Ovary (tissue), 9 donors: ENCODE data around the gene KCTD18. TPM values are rescaled to one million over a fixed set of nuclear protein-coding genes. Genes with fewer than 3 reads are reported as not detected.

Source experiments
- DNase-seq, 5 donors: peaks; one replicate each; pipeline ENCODE4 v3.0.0-alpha.2; 2019 to 2020
- H3K27ac ChIP-seq, 2 donors: fragments of 200-600 bp; one replicate each; pipeline versions ENCODE4 v1.5.1 to v1.8.0; 2019 to 2022
- H3K27me3 ChIP-seq: fragments of 200-600 bp; one replicate; pipeline ENCODE4 v1.8.0; 2022
- H3K36me3 ChIP-seq: fragments of 200-600 bp; sonication (generic); one replicate; pipeline ENCODE4 v1.5.1; 2019
- H3K4me1 ChIP-seq: one replicate; pipeline ENCODE4 v1.8.1; 2013; ENCODE audit warnings: mild to moderate bottlenecking, moderate library complexity; ENCODE audit not compliant: insufficient read depth
- H3K4me3 ChIP-seq: fragments of 200-600 bp; sonication (generic); one replicate; pipeline ENCODE4 v1.5.1; 2017
- H3K9me3 ChIP-seq, 2 donors: fragments of 200-600 bp in 1 of 2; sonication (generic) in 1 of 2; one replicate each; pipeline versions ENCODE4 v1.5.1 to v1.8.1; 2013 to 2019; ENCODE audit warnings: mild to moderate bottlenecking in 1 of 2, moderate library complexity in 1 of 2
- CTCF ChIP-seq, 3 donors: fragments of 450-650 bp in 2 of 3; fragments of 200-600 bp in 1 of 3; IDR thresholded peaks; one replicate each; pipeline versions ENCODE4 v1.5.1 to v1.8.0; 2016 to 2022; ENCODE audit warnings: antibody characterized with exemption in 3 of 3, mild to moderate bottlenecking in 1 of 3
- EP300 ChIP-seq: sonication (generic); formaldehyde crosslinking; IDR thresholded peaks from one replicate; pipeline ENCODE4 v1.6.1; 2017; ENCODE audit warnings: antibody characterized with exemption
- POLR2A ChIP-seq: fragments of 450-650 bp; IDR thresholded peaks from one replicate; pipeline ENCODE4 v1.6.1; 2017; ENCODE audit warnings: antibody characterized with exemption, mild to moderate bottlenecking, moderate library complexity
- WGBS, 3 donors: extraction: QIAGEN DNeasy Blood & Tissue Kit in 1 of 3; methylation state at CpG; one replicate each; pipeline versions ENCODE4 v1.1.5 to v1.1.7; 2013 to 2017; 5-methylcytosine and 5-hydroxymethylcytosine counted together
- intact Hi-C, 4 donors: fragments of 100-400 bp; cut with DNase I; formaldehyde crosslinking; loops; one replicate each; pipeline versions ENCODE4 v1.11.0 to v1.15.1; 2022 to 2023
- polyA plus RNA-seq, 2 donors: library from polyadenylated mRNA; stranded (reverse); fragments of 200-250 nt in 1 of 2; fragments of 350-450 nt in 1 of 2; fragmentation: Illumina TruSeq in 1 of 2; extraction: RNeasy Lipid Tissue Mini Kit (QIAGEN cat#74804) in 1 of 2; gene quantifications; one replicate each; pipeline ENCODE4 v1.2.3, GENCODE V29; 2013 to 2014
- total RNA-seq, 7 donors: library from RNA; depleted of rRNA in 2 of 7; stranded (reverse); fragments of >200 nt in 2 of 7; fragmentation: NEBNext Ultra II Directional in 3 of 7; extraction: Animal tissue kit (Norgen Biotek cat#: 25700) in 3 of 7; gene quantifications; one replicate each; pipeline versions ENCODE4 v1.1.0 to v1.2.4, GENCODE V29; 2016 to 2023
- donor health status: DM: no; HTN: no; CAD: no; lungs with moderate emphysema.
- donor health status: DM: no; HTN: no; CAD: no.
- donor health status: Bipolar disorder and iron deficiency.
- donor health status: DM: yes; HTN: yes; CAD: no.
- donor health status: DM: no; HTN: no; CAD: no.
- donor health status: DM: yes; HTN: yes; CAD: no.

Gene KCTD18
- total and polyA plus RNA-seq, 9 donors: 9.5 to 15.1 (median 12.1) TPM

DNA sequence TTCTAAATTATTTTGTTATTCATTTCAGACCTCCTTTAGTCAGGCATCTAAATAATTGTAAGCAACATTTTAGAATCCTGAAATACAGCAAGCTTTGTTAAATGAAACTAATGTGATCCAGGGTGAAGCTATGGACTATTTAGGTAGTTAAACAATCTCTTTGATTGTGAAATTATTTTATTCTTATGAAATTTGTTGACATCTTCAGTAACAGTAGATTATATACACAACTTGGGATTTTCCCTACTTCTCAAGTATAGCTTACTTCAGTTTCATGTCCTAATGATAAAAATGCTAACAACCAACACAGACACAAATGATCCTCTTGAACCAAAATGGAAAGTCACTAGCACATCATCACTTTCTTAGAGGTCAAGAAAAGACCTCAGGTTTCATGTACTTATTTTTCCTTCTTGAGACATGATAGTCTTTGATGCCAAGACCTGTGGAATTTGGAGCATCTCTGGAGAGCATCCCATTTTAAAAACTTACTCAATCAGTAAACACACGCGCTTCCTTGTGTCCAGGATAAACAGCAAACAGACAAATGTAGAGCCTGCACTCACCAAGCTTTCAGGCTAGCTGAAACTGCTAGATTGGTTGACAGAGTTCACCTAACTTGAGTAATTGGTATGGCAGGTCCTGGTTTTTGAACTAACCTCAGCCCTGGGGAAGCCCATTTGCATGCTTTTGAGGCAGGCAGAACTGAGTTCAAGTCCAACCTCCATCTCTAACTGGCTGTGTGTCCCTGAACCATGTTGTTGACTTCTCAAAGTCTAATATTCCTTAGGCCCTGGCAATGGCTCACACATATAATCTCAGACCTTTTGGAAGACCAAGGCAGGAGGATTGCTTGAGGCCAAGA is 47.8 kb downstream of the KCTD18 start:
- Histone ChIP-seq H3K9me3 (no peaks in the 10 kb centered on the region), H3K27me3 (no peaks in the 10 kb centered on the region), H3K4me3 (no peak overlapping the region), H3K36me3 (no peaks in the 10 kb centered on the region), H3K27ac (no peak overlapping the region), H3K4me1 (no peaks in the 10 kb centered on the region)
- WGBS, 3 donors: 88 to 94% (median 91%) methylated on average over 2 of the region's 2 CpGs
- TF ChIP-seq CTCF (IDR thresholded peaks at IDR 0.05): no peak
- no peak for TF ChIP-seq EP300
- TF ChIP-seq POLR2A: no peak
- intact Hi-C loops: no loop called here
- no peak for DNase-seq

DNA sequence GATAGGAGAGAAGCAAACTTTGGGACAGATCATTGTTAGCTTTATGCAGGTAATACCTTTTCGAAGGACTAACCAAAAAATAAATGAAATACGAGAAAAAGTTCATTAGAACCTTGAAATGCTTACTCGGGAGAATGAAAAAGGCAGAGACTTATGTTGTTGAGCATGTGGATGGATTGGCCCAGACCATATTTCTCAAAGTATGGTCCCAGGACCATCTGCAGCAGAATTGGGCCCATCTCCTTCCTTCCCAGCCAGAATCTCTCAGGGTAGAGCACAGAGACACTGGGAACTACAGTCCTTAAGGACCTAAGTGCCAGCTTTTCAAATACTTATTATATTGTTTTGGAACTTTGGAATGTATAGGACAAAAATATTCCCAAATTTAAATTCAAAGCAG is 50.8 kb downstream of the KCTD18 start:
- no peaks in the 10 kb centered on the region for H3K36me3 ChIP-seq
- no peaks in the 10 kb centered on the region for H3K27me3 ChIP-seq
- WGBS, 3 donors: 75 to 78% (median 76%) methylated on average over 3 of the region's 3 CpGs
- H3K4me1 ChIP-seq: no peaks in the 10 kb centered on the region
- intact Hi-C loops: no loop called here
- H3K27ac ChIP-seq: no peak overlapping the region
- no peak for DNase-seq
- no peaks in the 10 kb centered on the region for H3K9me3 ChIP-seq
- no peak for TF ChIP-seq POLR2A
- no peak for TF ChIP-seq CTCF (IDR thresholded peaks at IDR 0.05)
- no peak for TF ChIP-seq EP300
- H3K4me3 ChIP-seq: no peak overlapping the region

DNA sequence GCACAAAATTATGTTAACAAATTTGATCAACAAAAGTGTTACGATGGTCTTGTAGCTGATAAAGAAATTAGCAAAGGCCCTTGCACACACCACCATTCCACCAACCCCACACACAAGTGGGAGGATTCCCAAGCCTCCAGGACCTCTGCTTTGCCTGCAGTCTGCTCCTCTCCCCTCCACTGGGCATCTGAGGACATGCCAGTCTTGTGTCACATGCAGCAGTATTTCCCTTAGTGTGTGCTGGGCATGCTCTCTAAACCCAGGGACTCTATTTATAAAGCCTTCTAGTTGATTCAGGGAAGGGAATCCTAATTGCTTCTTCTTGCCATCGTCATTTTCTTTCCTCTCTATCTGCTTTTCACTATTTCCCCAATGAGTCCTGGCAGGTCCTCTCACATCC is 53.3 kb downstream of the KCTD18 start:
- no peaks in the 10 kb centered on the region for H3K36me3 ChIP-seq
- TF ChIP-seq POLR2A: no peak
- no peak for TF ChIP-seq EP300
- TF ChIP-seq CTCF (IDR thresholded peaks at IDR 0.05): no peak
- WGBS, 3 donors: 92 to 96% (median 93%) methylated on average over 2 of the region's 2 CpGs
- no peak for DNase-seq
- H3K4me1 ChIP-seq: no peaks in the 10 kb centered on the region
- no peaks in the 10 kb centered on the region for H3K9me3 ChIP-seq
- no peak overlapping the region for H3K4me3 ChIP-seq
- no peaks in the 10 kb centered on the region for H3K27me3 ChIP-seq
- intact Hi-C loops: no loop called here
- H3K27ac ChIP-seq: no peak overlapping the region

DNA sequence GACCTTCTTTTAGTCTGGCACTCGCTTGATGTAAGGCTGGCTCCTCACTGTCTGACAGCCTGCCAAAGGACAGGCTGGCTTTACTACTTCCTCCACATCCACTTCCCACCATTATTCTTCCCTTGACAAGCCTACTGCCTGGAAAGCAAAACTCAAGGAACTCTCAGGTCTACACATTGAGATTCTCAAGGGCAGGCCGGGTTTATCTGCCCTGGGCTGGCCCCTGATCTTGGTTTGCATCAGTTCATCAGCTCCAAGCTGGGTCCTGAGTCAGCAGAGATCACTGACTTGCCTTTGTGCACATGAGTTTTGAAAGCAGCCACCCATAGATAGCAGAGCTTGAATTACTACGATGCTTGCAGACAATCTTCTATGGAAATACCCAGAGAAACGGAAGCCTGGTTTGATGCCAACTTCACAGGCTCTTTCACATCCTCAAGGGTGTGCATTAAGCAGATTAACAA is 53.9 kb downstream of the KCTD18 start:
- WGBS, 3 donors: 76 to 87% (median 83%) methylated on average over 4 of the region's 4 CpGs

More for the DNA sequence above, 53.9 kb downstream of the KCTD18 start:
- Histone ChIP-seq H3K36me3 (no peaks in the 10 kb centered on the region), H3K27ac (no peak overlapping the region), H3K9me3 (no peaks in the 10 kb centered on the region), H3K27me3 (no peaks in the 10 kb centered on the region), H3K4me3 (no peak overlapping the region), H3K4me1 (no peaks in the 10 kb centered on the region)
- TF ChIP-seq CTCF (IDR thresholded peaks at IDR 0.05) (no peak), POLR2A (no peak), EP300 (no peak)
- DNase-seq: no peak
- intact Hi-C loops: no loop called here
